Naive thymus-derived CD4-positive, alpha-beta T cell (primary cell): ENCODE data around the gene PDGFRB. TPM values are rescaled to one million over a fixed set of nuclear protein-coding genes. Genes with fewer than 3 reads are reported as not detected.
A peak's percentile ranks its signal among the peaks of the same experiment; 100 is the strongest.

ENCODE experiments used
- ATAC-seq: fragments of 150-1000 bp; cut with Tn5 transposase; 2 replicates; pipeline ENCODE4 v1.10.0; 2021; ENCODE audit warnings: mild to moderate bottlenecking, moderate library complexity
- CTCF ChIA-PET: fragments of 350-600 bp; sonication (Branson Sonifier 250); formaldehyde crosslinking; loops from one replicate; lab custom pipeline; 2021; ENCODE audit warnings: antibody characterized with exemption; lab: Charles Lee
- POLR2A ChIA-PET: fragments of 350-600 bp; sonication (Branson Sonifier 250); formaldehyde crosslinking; loops from one replicate; lab custom pipeline; 2021; ENCODE audit warnings: antibody characterized with exemption, inconsistent platforms; lab: Charles Lee
- DNase-seq, 9 donors: peaks; one replicate each; pipeline versions ENCODE4 v3.0.0 to v3.0.0-alpha.2; 2020 to 2022; ENCODE audit warnings: mixed read lengths in 1 of 9
- H3K27ac ChIP-seq: one replicate; pipeline ENCODE4 v1.7.0; 2013; ENCODE audit warnings: mild to moderate bottlenecking, low read depth, low read length, moderate library complexity
- H3K27me3 ChIP-seq, 2 donors: one replicate each; pipeline ENCODE4 v1.7.0; 2013; ENCODE audit warnings: low read length in 2 of 2, mild to moderate bottlenecking in 2 of 2, moderate library complexity in 2 of 2; ENCODE audit not compliant: control insufficient read depth in 2 of 2, insufficient read depth in 2 of 2
- H3K36me3 ChIP-seq, 3 experiments: 1 replicate in 2 of 3; 2 replicates in 1 of 3; pipeline ENCODE4 v1.7.0; 2013; ENCODE audit warnings: low read length in 3 of 3, mild to moderate bottlenecking in 3 of 3, moderate library complexity in 1 of 3; ENCODE audit not compliant: insufficient read depth in 3 of 3, control insufficient read depth in 2 of 3
- H3K4me1 ChIP-seq, 2 donors: one replicate each; pipeline ENCODE4 v1.7.0; 2013; ENCODE audit warnings: low read length in 2 of 2, mild to moderate bottlenecking in 2 of 2, moderate library complexity in 1 of 2; ENCODE audit not compliant: control insufficient read depth in 2 of 2, insufficient read depth in 2 of 2
- H3K4me3 ChIP-seq: 2 replicates; pipeline ENCODE4 v1.7.0; 2013; ENCODE audit warnings: mild to moderate bottlenecking, low read length
- H3K9me3 ChIP-seq, 3 experiments: 1 replicate in 2 of 3; 2 replicates in 1 of 3; pipeline ENCODE4 v1.7.0; 2013; ENCODE audit warnings: low read length in 3 of 3; ENCODE audit not compliant: control insufficient read depth in 2 of 3
- H3K27ac Mint-ChIP-seq, 9 donors: one replicate each; pipeline ENCODE4 v1.8.0; 2020 to 2022; ENCODE audit warnings: mixed read lengths in 9 of 9, mild to moderate bottlenecking in 8 of 9, moderate library complexity in 5 of 9, inconsistent platforms in 2 of 9
- H3K27me3 Mint-ChIP-seq, 5 donors: one replicate each; pipeline ENCODE4 v1.8.0; 2021 to 2022; ENCODE audit warnings: mixed read lengths in 5 of 5, mild to moderate bottlenecking in 1 of 5
- H3K36me3 Mint-ChIP-seq, 5 donors: one replicate each; pipeline ENCODE4 v1.8.0; 2020 to 2022; ENCODE audit warnings: mixed read lengths in 5 of 5, mild to moderate bottlenecking in 3 of 5, inconsistent platforms in 1 of 5
- H3K4me1 Mint-ChIP-seq, 7 donors: one replicate each; pipeline ENCODE4 v1.8.0; 2020 to 2022; ENCODE audit warnings: mixed read lengths in 7 of 7, mild to moderate bottlenecking in 3 of 7, inconsistent platforms in 1 of 7
- H3K4me3 Mint-ChIP-seq, 10 donors: one replicate each; pipeline ENCODE4 v1.8.0; 2020 to 2022; ENCODE audit warnings: mild to moderate bottlenecking in 10 of 10, mixed read lengths in 10 of 10, moderate library complexity in 6 of 10, inconsistent platforms in 2 of 10
- H3K9me3 Mint-ChIP-seq, 11 donors: one replicate each; pipeline ENCODE4 v1.8.0; 2020 to 2022; ENCODE audit warnings: mixed read lengths in 11 of 11, mild to moderate bottlenecking in 4 of 11, inconsistent platforms in 1 of 11, moderate library complexity in 1 of 11
- intact Hi-C, 2 donors: fragments of 100-400 bp; cut with micrococcal nuclease; formaldehyde crosslinking; loops; one replicate each; pipeline ENCODE4 v1.15.1; 2023
- polyA plus RNA-seq, 2 donors: library from polyadenylated mRNA; unstranded; fragments of 300-500 nt; fragmentation: Illumina TruSeq; gene quantifications; one replicate each; pipeline ENCODE4 v1.2.3, GENCODE V29; 2021
- total RNA-seq, 6 experiments: library from RNA in 5 of 6; stranded (reverse) in 5 of 6; gene quantifications; 1 replicate in 5 of 6; 2 replicates in 1 of 6; pipeline ENCODE4 v1.2.3 and lab custom pipeline; 2021 to 2026

The PDGFRB gene
- total and polyA plus RNA-seq, 7 experiments from 2014 or later, result 0.37 to 8.5 (median 2.9) TPM; not detected in 3

DNA sequence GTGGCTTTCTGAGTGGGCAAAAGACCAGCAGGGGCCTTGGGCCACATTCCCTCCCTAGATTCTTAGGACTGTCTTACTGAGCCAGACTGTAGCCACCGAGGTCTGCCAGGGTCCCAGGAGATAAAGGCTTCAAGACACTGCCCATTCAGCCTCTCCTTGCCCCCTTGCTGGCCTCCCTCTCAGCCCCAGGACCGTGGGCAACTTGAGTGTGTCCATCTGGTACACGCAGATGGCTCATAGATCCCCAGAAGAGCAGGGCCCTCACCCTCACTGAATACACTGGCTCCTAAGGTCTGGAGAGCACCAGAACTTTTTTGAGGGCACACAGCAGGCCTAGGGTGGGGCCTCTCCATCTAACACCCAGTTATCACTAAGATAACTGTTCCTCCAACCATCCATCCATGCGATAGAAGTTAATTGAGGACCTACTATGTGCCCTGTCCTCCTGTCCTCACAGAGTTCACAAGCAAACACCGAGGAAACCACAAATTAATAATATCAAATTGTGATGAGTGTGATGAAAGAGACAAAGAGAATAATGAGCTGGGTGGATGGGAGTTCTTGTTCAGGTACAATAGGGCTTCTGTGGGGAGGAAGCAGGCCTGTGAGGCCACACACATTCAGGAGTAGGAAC lies 4.9 kb upstream of the PDGFRB start:
- no peaks in the 10 kb centered on the region for H3K4me1 ChIP-seq
- H3K9me3 ChIP-seq, result no peaks in the 10 kb centered on the region
- CTCF ChIA-PET, result interaction anchor here (0.7 kb wide), 1 partner anchor 194 kb away, joined by 3 read pairs; no protein-coding TSS in a partner anchor
- H3K27ac Mint-ChIP-seq, result peak overlapping the region in 2 of 9 donors; percentile 13 to 16
- POLR2A ChIA-PET, result no interaction called here
- H3K36me3 ChIP-seq, result no peaks in the 10 kb centered on the region
- intact Hi-C loops, result loop anchor here (1.0 kb wide), 3 partner anchors 58 to 276 kb away; no protein-coding TSS in a partner anchor
- no peaks in the 10 kb centered on the region for H3K36me3 Mint-ChIP-seq
- H3K27ac ChIP-seq, result no peak overlapping the region
- peaks cover 19 to 33% (median 30%) of the 10 kb centered on the region in 5 donors for H3K27me3 Mint-ChIP-seq
- peaks cover 0 to 1% (median 0%) of the 10 kb centered on the region in 11 donors for H3K9me3 Mint-ChIP-seq
- peaks cover 5 to 9% (median 7%) of the 10 kb centered on the region in 7 donors for H3K4me1 Mint-ChIP-seq
- H3K4me3 Mint-ChIP-seq, result no peak overlapping the region
- DNase-seq (no peak), ATAC-seq (no peak)
- H3K4me3 ChIP-seq, result no peak overlapping the region
- H3K27me3 ChIP-seq, result no peaks in the 10 kb centered on the region

DNA sequence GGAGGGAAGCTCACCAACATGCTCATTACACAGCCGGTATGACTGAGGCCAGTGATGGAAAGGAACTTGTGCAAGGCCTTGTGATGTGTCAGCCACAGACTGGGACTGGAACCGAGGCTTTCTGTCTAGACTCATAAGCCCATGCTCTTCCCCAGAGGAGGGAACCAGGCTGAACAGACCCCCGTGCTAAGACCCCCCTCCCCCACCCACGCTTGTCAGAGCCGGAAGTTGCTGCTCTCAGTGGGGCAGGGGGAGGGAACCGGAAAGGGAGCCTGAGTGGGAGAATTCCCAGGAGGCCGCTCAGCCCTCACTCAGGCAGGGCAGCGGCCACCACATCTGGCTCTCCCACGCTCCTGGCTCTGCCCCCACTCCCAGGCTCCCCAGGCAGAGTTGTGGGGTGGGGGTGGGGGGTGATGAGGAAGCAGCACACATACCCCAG lies 4.1 kb upstream of the PDGFRB start:
- ATAC-seq, result no peak
- Mint-ChIP-seq H3K4me3 (no peak overlapping the region), H3K4me1 (peaks cover 5 to 9% (median 7%) of the 10 kb centered on the region in 7 donors), H3K27ac (no peak overlapping the region), H3K27me3 (peaks cover 17 to 29% (median 25%) of the 10 kb centered on the region in 5 donors), H3K9me3 (peaks cover 0 to 1% (median 0%) of the 10 kb centered on the region in 11 donors), H3K36me3 (no peaks in the 10 kb centered on the region)
- intact Hi-C loops, result no loop called here
- Histone ChIP-seq H3K4me3 (no peak overlapping the region), H3K36me3 (no peaks in the 10 kb centered on the region), H3K27ac (no peak overlapping the region), H3K4me1 (no peaks in the 10 kb centered on the region), H3K27me3 (no peaks in the 10 kb centered on the region), H3K9me3 (no peaks in the 10 kb centered on the region)
- POLR2A ChIA-PET, result no interaction called here
- CTCF ChIA-PET, result interaction anchor here (0.6 to 1.2 kb wide), 3 partner anchors 13 to 276 kb away, joined by 3 to 5 read pairs (median 4); no protein-coding TSS in a partner anchor
- no peak for DNase-seq

- POLR2A ChIA-PET, result no interaction called here
- Mint-ChIP-seq H3K9me3 (peaks cover 0 to 1% (median 0%) of the 10 kb centered on the region in 11 donors), H3K4me3 (no peak overlapping the region), H3K36me3 (peaks cover 0 to 1% (median 0%) of the 10 kb centered on the region in 5 donors), H3K27me3 (peaks cover 19 to 27% (median 23%) of the 10 kb centered on the region in 5 donors), H3K4me1 (peaks cover 6 to 13% (median 8%) of the 10 kb centered on the region in 7 donors), H3K27ac (no peak overlapping the region)
- DNase-seq (no peak), ATAC-seq (no peak)
- intact Hi-C loops, result no loop called here
- Histone ChIP-seq H3K4me3 (no peak overlapping the region), H3K36me3 (no peaks in the 10 kb centered on the region), H3K9me3 (no peaks in the 10 kb centered on the region), H3K4me1 (no peaks in the 10 kb centered on the region), H3K27ac (no peak overlapping the region), H3K27me3 (no peaks in the 10 kb centered on the region)
- CTCF ChIA-PET, result interaction anchor here (0.7 to 1.2 kb wide), 2 partner anchors 13 to 133 kb away, joined by 3 to 5 read pairs; no protein-coding TSS in a partner anchor
These were observed 3.4 kb upstream of the PDGFRB start for GRCh38 chr5:150159031-150159430.

DNA sequence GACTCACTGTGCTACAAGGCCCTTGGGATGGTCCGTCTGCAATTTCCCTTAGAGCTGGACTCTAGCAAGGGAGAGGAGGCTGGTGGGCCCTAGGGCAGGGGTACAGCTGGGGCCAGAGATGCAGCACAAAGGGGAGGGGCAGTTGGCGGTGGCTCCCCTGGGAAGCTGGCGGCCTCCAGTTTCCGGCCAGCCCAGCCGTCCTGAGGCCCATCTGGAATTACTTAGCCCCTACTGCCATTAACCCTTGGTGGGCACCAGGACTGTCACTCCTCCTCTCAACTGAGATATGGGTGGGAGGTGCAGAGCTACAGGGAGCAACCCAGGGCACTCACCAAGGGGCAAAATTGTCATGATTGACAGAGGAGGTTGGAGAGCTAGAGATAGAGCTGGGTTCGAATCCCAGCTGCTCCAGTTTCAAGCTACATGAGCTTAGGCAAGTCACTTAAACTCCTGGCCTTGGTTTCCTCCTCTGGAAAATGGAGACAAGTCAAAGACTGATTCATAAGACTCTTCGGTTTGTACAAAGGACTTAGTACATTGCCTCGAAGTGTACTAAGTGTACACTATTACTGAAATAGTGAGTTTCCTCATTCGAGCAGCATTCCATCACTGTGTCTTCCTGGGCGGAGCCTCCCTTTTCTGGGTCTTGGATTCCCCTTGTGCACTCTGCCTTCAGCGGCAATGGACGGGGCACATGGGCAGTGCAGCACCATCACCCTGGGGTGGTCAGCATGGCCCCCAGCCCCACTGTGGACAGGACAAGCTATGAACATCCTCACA lies 2.7 kb upstream of the PDGFRB start:
- Histone ChIP-seq H3K4me1 (no peaks in the 10 kb centered on the region), H3K9me3 (no peaks in the 10 kb centered on the region), H3K27me3 (no peaks in the 10 kb centered on the region), H3K4me3 (no peak overlapping the region), H3K27ac (no peak overlapping the region), H3K36me3 (no peaks in the 10 kb centered on the region)
- no peak overlapping the region for H3K27ac Mint-ChIP-seq
- H3K36me3 Mint-ChIP-seq, result peaks cover 0 to 1% (median 0%) of the 10 kb centered on the region in 5 donors
- peaks cover 6 to 20% (median 8%) of the 10 kb centered on the region in 7 donors for H3K4me1 Mint-ChIP-seq
- ChIA-PET CTCF (no interaction called here), POLR2A (no interaction called here)
- H3K27me3 Mint-ChIP-seq, result peaks cover 20 to 31% (median 25%) of the 10 kb centered on the region in 5 donors
- DNase-seq (no peak), ATAC-seq (no peak)
- intact Hi-C loops, result no loop called here
- peaks cover 0 to 1% (median 0%) of the 10 kb centered on the region in 11 donors for H3K9me3 Mint-ChIP-seq
- H3K4me3 Mint-ChIP-seq, result no peak overlapping the region

DNA sequence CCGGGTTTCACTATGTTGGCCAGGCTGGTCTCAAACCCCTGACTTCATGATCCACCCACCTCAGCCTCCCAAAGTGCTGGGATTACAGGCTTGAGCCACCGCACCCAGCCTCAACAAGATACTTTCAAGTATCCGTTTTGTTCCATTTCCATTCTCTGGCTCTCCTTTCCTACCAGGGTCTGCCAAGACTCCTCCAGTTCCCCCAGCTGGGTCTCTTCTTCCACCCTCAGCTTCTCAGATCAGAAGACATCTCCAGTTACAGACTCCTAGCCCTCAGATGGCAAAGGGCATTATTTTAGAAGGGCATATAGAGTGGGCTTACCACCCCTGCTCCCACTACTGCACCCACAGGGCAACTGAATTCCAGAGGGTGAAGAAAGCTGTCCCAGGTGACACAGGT lies 1.5 kb upstream of the PDGFRB start:
- H3K27me3 Mint-ChIP-seq, result peaks cover 20 to 31% (median 25%) of the 10 kb centered on the region in 5 donors
- no peak overlapping the region for H3K4me3 ChIP-seq
- CTCF ChIA-PET, result interaction anchor here (1.0 kb wide), 1 partner anchor 59 kb away, joined by 3 read pairs; no protein-coding TSS in a partner anchor
- H3K36me3 Mint-ChIP-seq, result peaks cover 0 to 1% (median 0%) of the 10 kb centered on the region in 5 donors
- H3K4me1 Mint-ChIP-seq, result peaks cover 6 to 24% (median 8%) of the 10 kb centered on the region in 7 donors
- H3K27ac Mint-ChIP-seq, result no peak overlapping the region
- H3K27ac ChIP-seq, result no peak overlapping the region
- POLR2A ChIA-PET, result no interaction called here
- no peaks in the 10 kb centered on the region for H3K4me1 ChIP-seq
- no peaks in the 10 kb centered on the region for H3K9me3 ChIP-seq
- H3K36me3 ChIP-seq, result no peaks in the 10 kb centered on the region
- no peak for ATAC-seq
- DNase-seq, result no peak
- H3K4me3 Mint-ChIP-seq, result peak overlapping the region in 4 of 10 donors; percentile 11 to 82 (median 18)
- H3K9me3 Mint-ChIP-seq, result peaks cover 0 to 1% (median 0%) of the 10 kb centered on the region in 11 donors
- intact Hi-C loops, result no loop called here
- no peaks in the 10 kb centered on the region for H3K27me3 ChIP-seq

- Histone ChIP-seq H3K36me3 (no peaks in the 10 kb centered on the region), H3K4me1 (no peaks in the 10 kb centered on the region), H3K9me3 (no peaks in the 10 kb centered on the region), H3K27ac (no peak overlapping the region), H3K4me3 (no peak overlapping the region), H3K27me3 (no peaks in the 10 kb centered on the region)
- ATAC-seq (no peak), DNase-seq (no peak)
- intact Hi-C loops, result no loop called here
- POLR2A ChIA-PET, result no interaction called here
- CTCF ChIA-PET, result interaction anchor here (1.0 kb wide), 1 partner anchor 60 kb away, joined by 3 read pairs; no protein-coding TSS in a partner anchor
- H3K9me3 Mint-ChIP-seq, result peaks cover 0 to 1% (median 0%) of the 10 kb centered on the region in 11 donors
- H3K27me3 Mint-ChIP-seq, result peaks cover 20 to 31% (median 25%) of the 10 kb centered on the region in 5 donors
- H3K4me3 Mint-ChIP-seq, result peak overlapping the region in 4 of 10 donors; percentile 12 to 87 (median 80)
- no peak overlapping the region for H3K27ac Mint-ChIP-seq
- H3K4me1 Mint-ChIP-seq, result peaks cover 6 to 22% (median 8%) of the 10 kb centered on the region in 7 donors
- peaks cover 0 to 1% (median 0%) of the 10 kb centered on the region in 5 donors for H3K36me3 Mint-ChIP-seq
These were observed 895 bp upstream of the PDGFRB start for GRCh38 chr5:150156540-150156939.
